HepG2 (cell line): Measurements from ENCODE around the gene CHL1. TPM values are rescaled to one million over a fixed set of nuclear protein-coding genes. Genes with fewer than 3 reads are reported as not detected.

Source experiments
- ATAC-seq: fragments of 200-7000 bp; cut with Tn5 transposase; 3 replicates; pipeline ENCODE4 v1.9.1; 2020; ENCODE audit warnings: mild to moderate bottlenecking, moderate library complexity
- BruUV-seq: library from RNA; stranded (reverse); fragments of 400-500 nt; replicated peaks from 2 replicates; lab custom pipeline; 2021; lab: Mats Ljungman, UMichigan
- CTCF ChIA-PET: fragments of 300-600 bp; formaldehyde crosslinking; extraction: SDS; loops from one replicate; lab custom pipeline; 2021; ENCODE audit warnings: low total read pairs, inconsistent platforms, low intra/inter-chr PET ratio; lab: Yijun Ruan, JAX
- POLR2A ChIA-PET: fragments of 350-600 bp; sonication (Branson Sonifier 250); formaldehyde crosslinking; loops from one replicate; lab custom pipeline; 2020; ENCODE audit warnings: antibody characterized with exemption, inconsistent platforms; lab: Yijun Ruan, JAX
- DNase-seq: peaks from one replicate; pipeline ENCODE4 v3.0.0-alpha.2; 2015; ENCODE audit warnings: low spot score
- FAIRE-seq: peaks from 3 replicates; lab custom pipeline; 2011; peaks lifted over from hg19 to GRCh38; lab: Jason Lieb, UNC
- H2AFZ ChIP-seq: one replicate; pipeline ENCODE4 v1.6.1; 2011; ENCODE audit warnings: low read length, inconsistent platforms
- H3K27ac ChIP-seq: fragments of 300-600 bp; 3 replicates; pipeline ENCODE4 v1.8.0; 2011; ENCODE audit warnings: mixed run types, mild to moderate bottlenecking, mixed read lengths, low read length, inconsistent platforms; ENCODE audit not compliant: insufficient read depth; ENCODE audit errors: extremely low read length
- H3K27me3 ChIP-seq, 2 experiments: fragments of 200-600 bp in 1 of 2; 2 replicates in 1 of 2; 3 replicates in 1 of 2; pipeline versions ENCODE4 v1.6.0 to v1.8.0; 2011; ENCODE audit warnings: low read length in 2 of 2, mild to moderate bottlenecking in 2 of 2, moderate library complexity in 2 of 2, inconsistent platforms in 1 of 2; ENCODE audit not compliant: insufficient read depth in 2 of 2, control insufficient read depth in 1 of 2
- H3K36me3 ChIP-seq, 2 experiments: fragments of 200-600 bp in 1 of 2; replicated peaks in 1 of 2; 2 replicates in 1 of 2; 3 replicates in 1 of 2; pipeline versions ENCODE4 v1.5.1 to v1.8.0; 2011; ENCODE audit warnings: low read length in 2 of 2, inconsistent platforms in 1 of 2; ENCODE audit not compliant: insufficient read depth in 2 of 2, control insufficient read depth in 1 of 2
- H3K4me1 ChIP-seq: 2 replicates; pipeline ENCODE4 v1.5.1; 2012; ENCODE audit warnings: low read length, inconsistent platforms; ENCODE audit not compliant: insufficient read depth
- H3K4me2 ChIP-seq: 2 replicates; pipeline ENCODE4 v1.6.0; 2011; ENCODE audit warnings: low read depth, low read length, inconsistent platforms
- H3K4me3 ChIP-seq, 3 experiments: fragments of 200-600 bp in 1 of 3; sonication (generic), shearing (Covaris generic) in 1 of 3; replicated peaks in 1 of 3; 2 replicates each; pipeline ENCODE4 v1.5.1; 2011 to 2016; ENCODE audit warnings: low read length in 3 of 3, inconsistent platforms in 2 of 3, low read depth in 2 of 3, mild to moderate bottlenecking in 2 of 3, control low read depth in 1 of 3, mixed read lengths in 1 of 3; ENCODE audit not compliant: insufficient read depth in 1 of 3
- H3K79me2 ChIP-seq: one replicate; pipeline ENCODE4 v1.6.1; 2011; ENCODE audit warnings: low read length, inconsistent platforms; ENCODE audit not compliant: insufficient read depth
- H3K9ac ChIP-seq: 2 replicates; pipeline ENCODE4 v1.6.0; 2011; ENCODE audit warnings: mild to moderate bottlenecking, low read depth, low read length, inconsistent platforms; ENCODE audit not compliant: insufficient read depth
- H3K9me3 ChIP-seq: 2 replicates; pipeline ENCODE4 v1.5.1; 2012; ENCODE audit warnings: mild to moderate bottlenecking, low read length
- H4K20me1 ChIP-seq: 2 replicates; pipeline ENCODE4 v1.6.0; 2011; ENCODE audit warnings: inconsistent platforms, mild to moderate bottlenecking, low read length, moderate library complexity; ENCODE audit not compliant: insufficient read depth
- ARID3A ChIP-seq: IDR thresholded peaks from 2 replicates; pipeline ENCODE4 v1.6.1; 2012; ENCODE audit warnings: low read depth, low read length, improper control_type of control experiment
- CREM ChIP-seq, 2 experiments: sonication (generic) in 1 of 2; formaldehyde crosslinking in 1 of 2; IDR thresholded peaks; 2 replicates each; pipeline versions ENCODE4 v1.4.0 to v1.6.1; 2016 to 2020; ENCODE audit warnings: antibody characterized with exemption in 1 of 2, mild to moderate bottlenecking in 1 of 2, missing genetic modification reagents in 1 of 2
- HDAC2 ChIP-seq: sonication (generic); formaldehyde crosslinking; IDR thresholded peaks from 2 replicates; pipeline ENCODE4 v1.4.0; 2020; ENCODE audit warnings: missing genetic modification reagents
- KDM3A ChIP-seq: IDR thresholded peaks from 2 replicates; pipeline ENCODE4 v1.6.1; 2018; ENCODE audit warnings: low read depth, missing compliant biosample characterization
- MAFG ChIP-seq: sonication (generic); formaldehyde crosslinking; IDR thresholded peaks from 2 replicates; pipeline ENCODE4 v1.5.1; 2020; ENCODE audit warnings: mild to moderate bottlenecking, missing genetic modification reagents
- MEIS1 ChIP-seq: sonication (generic); formaldehyde crosslinking; IDR thresholded peaks from 2 replicates; pipeline ENCODE4 v1.9.0; 2021; ENCODE audit warnings: mild to moderate bottlenecking, missing genetic modification reagents, moderate library complexity, borderline replicate concordance
- SALL1 ChIP-seq: sonication (generic); formaldehyde crosslinking; IDR thresholded peaks from 2 replicates; pipeline ENCODE4 v1.8.0; 2022; ENCODE audit warnings: mild to moderate bottlenecking, missing genetic modification reagents
- SMC3 ChIP-seq: IDR thresholded peaks from 2 replicates; pipeline ENCODE4 v1.6.1; 2011; ENCODE audit warnings: low read length, improper control_type of control experiment
- SMYD3 ChIP-seq: sonication (generic); formaldehyde crosslinking; IDR thresholded peaks from 2 replicates; pipeline ENCODE4 v1.8.1; 2023; ENCODE audit warnings: mild to moderate bottlenecking, missing genetic modification reagents
- TBX2 ChIP-seq: sonication (generic); formaldehyde crosslinking; IDR thresholded peaks from 2 replicates; pipeline ENCODE4 v1.5.0; 2020; ENCODE audit warnings: missing genetic modification reagents, mild to moderate bottlenecking, borderline replicate concordance
- TMF1 ChIP-seq: sonication (generic); formaldehyde crosslinking; IDR thresholded peaks from 2 replicates; pipeline ENCODE4 v1.8.1; 2022; ENCODE audit warnings: low read depth, missing genetic modification reagents
- ZNF350 ChIP-seq: sonication (generic); formaldehyde crosslinking; IDR thresholded peaks from 2 replicates; pipeline ENCODE4 v1.4.0; 2020; ENCODE audit warnings: mild to moderate bottlenecking, low read depth, missing genetic modification reagents, borderline replicate concordance
- ZNF720 ChIP-seq: sonication (generic); formaldehyde crosslinking; IDR thresholded peaks from 2 replicates; pipeline ENCODE4 v1.4.0; 2020; ENCODE audit warnings: missing genetic modification reagents
- ZNF775 ChIP-seq: sonication (generic); formaldehyde crosslinking; IDR thresholded peaks from 2 replicates; pipeline ENCODE4 v1.4.0; 2020; ENCODE audit warnings: missing genetic modification reagents, mild to moderate bottlenecking, moderate library complexity, borderline replicate concordance
- WGBS: methylation state at CpG from one replicate; pipeline ENCODE4 v1.1.6; 2017; ENCODE audit warnings: low lambda C conversion rate; 5-methylcytosine and 5-hydroxymethylcytosine counted together
- in situ Hi-C: cut with HindIII; loops from 2 replicates; pipeline ENCODE4 v1.10.0; 2017; ENCODE audit warnings: low pct_unique_long_range_greater_than_20kb; ENCODE audit not compliant: extremely low pct_ligation_motif_present
- intact Hi-C: fragments of 100-400 bp; cut with micrococcal nuclease; formaldehyde crosslinking; loops from one replicate; pipeline ENCODE4 v1.10.0; 2022; ENCODE audit not compliant: unreplicated experiment
- polyA plus RNA-seq, 8 experiments: library from polyadenylated mRNA; depleted of rRNA in 3 of 8; stranded (reverse) in 7 of 8; unstranded in 1 of 8; fragments of >200 nt; fragmentation: Illumina TruSeq in 4 of 8; extraction: Trizol in 4 of 8; gene quantifications; 2 replicates each; pipeline versions ENCODE4 v1.2.1 to v1.2.3, GENCODE V29; 2011 to 2016; ENCODE audit warnings: low read depth in 4 of 8, missing spikeins in 1 of 8, mixed read lengths in 1 of 8; ENCODE audit not compliant: insufficient read depth in 1 of 8
- total RNA-seq, 5 experiments: library from RNA; depleted of rRNA; stranded (reverse); fragments of >200 nt; fragmentation: Illumina TruSeq; extraction: Trizol; gene quantifications; 2 replicates each; pipeline ENCODE4 v1.2.3, GENCODE V29; 2016; ENCODE audit warnings: low read depth in 1 of 5
- TF ChIP-seq, protein P1 (sequence below): sonication (generic); formaldehyde crosslinking; IDR thresholded peaks from 2 replicates; pipeline ENCODE4 v1.5.1; 2020; ENCODE audit warnings: mild to moderate bottlenecking, missing genetic modification reagents, borderline replicate concordance

CHL1 gene
- total and polyA plus RNA-seq, 2 of the 13 experiments (the other 11 are each of a cell fraction or from before 2014, with no cell fraction given), result not detected

GRCh38 chr3:263393-263792 lies 66.8 kb downstream of the CHL1 start (continued):
- no peak for TF ChIP-seq MAFG (CRISPR knock-in tag)
- no peak for TF ChIP-seq TBX2 (CRISPR knock-in tag)
- TF ChIP-seq ZNF350 (CRISPR knock-in tag), result no peak

DNA sequence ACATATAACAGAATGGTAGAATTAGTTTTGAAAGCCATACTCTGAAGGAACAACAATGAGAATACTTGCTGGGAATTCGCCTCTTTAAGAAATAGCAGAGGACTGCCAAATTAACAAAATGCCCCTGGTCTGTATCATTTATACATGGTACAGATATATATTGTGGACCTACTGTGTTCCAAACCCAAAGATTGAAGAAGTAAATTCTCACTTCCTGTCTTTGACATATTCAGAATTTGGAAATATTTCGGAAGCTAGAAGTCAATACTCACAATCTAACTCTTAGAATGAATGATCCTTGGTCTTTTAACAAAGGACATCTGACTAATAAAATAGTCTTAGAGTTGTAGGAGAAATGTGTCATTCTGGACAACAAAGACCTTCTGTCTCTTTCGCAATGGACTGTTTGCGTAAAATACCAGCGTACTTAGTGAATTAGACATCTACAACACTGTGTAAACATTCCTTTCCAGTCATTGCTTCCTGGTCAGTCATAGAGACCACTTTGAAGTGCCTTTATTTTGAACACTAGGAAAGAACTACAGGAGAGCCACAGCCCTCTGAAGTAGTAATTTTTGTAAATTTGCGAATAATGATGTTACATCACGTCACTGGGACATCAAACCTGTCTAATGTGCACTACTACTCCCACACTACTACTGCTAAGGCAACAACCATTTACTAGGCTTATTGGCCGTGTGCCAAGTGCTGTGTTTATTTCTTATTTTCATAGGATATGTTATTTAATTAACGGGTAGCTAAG lies 68.0 kb downstream of the CHL1 start:
- FAIRE-seq, result peak; percentile 89
- peak; percentile 99 for DNase-seq
- Histone ChIP-seq H3K9me3 (no peaks in the 10 kb centered on the region), H3K27me3 (no peaks in the 10 kb centered on the region; a peak in 1 of 5 replicates), H4K20me1 (no peaks in the 10 kb centered on the region), H3K36me3 (no peaks in the 10 kb centered on the region), H3K79me2 (no peaks in the 10 kb centered on the region), H2AFZ (no peak overlapping the region), H3K4me3 (no peak overlapping the region), H3K27ac (peak overlapping the region; percentile 56), H3K4me2 (peak overlapping the region; percentile 32; the same call in 1 of the 2 replicates), H3K9ac (no peak overlapping the region), H3K4me1 (peaks cover 25% of the 10 kb centered on the region)
- ATAC-seq, result peak; percentile 100
- ChIA-PET POLR2A (no interaction called here), CTCF (no interaction called here)
- WGBS, result 11% methylated on average over 9 of the region's 9 CpGs
- intact Hi-C loops (no loop called here), in situ Hi-C loops (no loop called here)
- BruUV-seq, result no TSS peak
- TF ChIP-seq SMC3, result peak; percentile 41; the same call in 1 of the 2 replicates
- peak; percentile 51; the same call in 1 of the 2 replicates for TF ChIP-seq SMYD3 (CRISPR knock-in tag)
- TF ChIP-seq SALL1 (CRISPR knock-in tag), result peak; percentile 81; the same call in 1 of the 2 replicates
- peak; percentile 63; the same call in 1 of the 2 replicates for TF ChIP-seq MEIS1 (CRISPR knock-in tag)
- TF ChIP-seq ZNF775 (CRISPR knock-in tag), result no peak
- peak; percentile 91; the same call in 1 of the 2 replicates for TF ChIP-seq ARID3A
- TF ChIP-seq ZNF720 (CRISPR knock-in tag), result no peak
- TF ChIP-seq TMF1 (CRISPR knock-in tag), result no peak
- TF ChIP-seq, protein P1, sequence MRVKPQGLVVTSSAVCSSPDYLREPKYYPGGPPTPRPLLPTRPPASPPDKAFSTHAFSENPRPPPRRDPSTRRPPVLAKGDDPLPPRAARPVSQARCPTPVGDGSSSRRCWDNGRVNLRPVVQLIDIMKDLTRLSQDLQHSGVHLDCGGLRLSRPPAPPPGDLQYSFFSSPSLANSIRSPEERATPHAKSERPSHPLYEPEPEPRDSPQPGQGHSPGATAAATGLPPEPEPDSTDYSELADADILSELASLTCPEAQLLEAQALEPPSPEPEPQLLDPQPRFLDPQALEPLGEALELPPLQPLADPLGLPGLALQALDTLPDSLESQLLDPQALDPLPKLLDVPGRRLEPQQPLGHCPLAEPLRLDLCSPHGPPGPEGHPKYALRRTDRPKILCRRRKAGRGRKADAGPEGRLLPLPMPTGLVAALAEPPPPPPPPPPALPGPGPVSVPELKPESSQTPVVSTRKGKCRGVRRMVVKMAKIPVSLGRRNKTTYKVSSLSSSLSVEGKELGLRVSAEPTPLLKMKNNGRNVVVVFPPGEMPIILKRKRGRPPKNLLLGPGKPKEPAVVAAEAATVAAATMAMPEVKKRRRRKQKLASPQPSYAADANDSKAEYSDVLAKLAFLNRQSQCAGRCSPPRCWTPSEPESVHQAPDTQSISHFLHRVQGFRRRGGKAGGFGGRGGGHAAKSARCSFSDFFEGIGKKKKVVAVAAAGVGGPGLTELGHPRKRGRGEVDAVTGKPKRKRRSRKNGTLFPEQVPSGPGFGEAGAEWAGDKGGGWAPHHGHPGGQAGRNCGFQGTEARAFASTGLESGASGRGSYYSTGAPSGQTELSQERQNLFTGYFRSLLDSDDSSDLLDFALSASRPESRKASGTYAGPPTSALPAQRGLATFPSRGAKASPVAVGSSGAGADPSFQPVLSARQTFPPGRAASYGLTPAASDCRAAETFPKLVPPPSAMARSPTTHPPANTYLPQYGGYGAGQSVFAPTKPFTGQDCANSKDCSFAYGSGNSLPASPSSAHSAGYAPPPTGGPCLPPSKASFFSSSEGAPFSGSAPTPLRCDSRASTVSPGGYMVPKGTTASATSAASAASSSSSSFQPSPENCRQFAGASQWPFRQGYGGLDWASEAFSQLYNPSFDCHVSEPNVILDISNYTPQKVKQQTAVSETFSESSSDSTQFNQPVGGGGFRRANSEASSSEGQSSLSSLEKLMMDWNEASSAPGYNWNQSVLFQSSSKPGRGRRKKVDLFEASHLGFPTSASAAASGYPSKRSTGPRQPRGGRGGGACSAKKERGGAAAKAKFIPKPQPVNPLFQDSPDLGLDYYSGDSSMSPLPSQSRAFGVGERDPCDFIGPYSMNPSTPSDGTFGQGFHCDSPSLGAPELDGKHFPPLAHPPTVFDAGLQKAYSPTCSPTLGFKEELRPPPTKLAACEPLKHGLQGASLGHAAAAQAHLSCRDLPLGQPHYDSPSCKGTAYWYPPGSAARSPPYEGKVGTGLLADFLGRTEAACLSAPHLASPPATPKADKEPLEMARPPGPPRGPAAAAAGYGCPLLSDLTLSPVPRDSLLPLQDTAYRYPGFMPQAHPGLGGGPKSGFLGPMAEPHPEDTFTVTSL, result peak; percentile 100
- TF ChIP-seq CREM (IDR thresholded peaks at IDR 0.05), result peak; percentile 94
- no peak for TF ChIP-seq CREM (CRISPR knock-in tag; IDR thresholded peaks at IDR 0.05)
- TF ChIP-seq HDAC2 (CRISPR knock-in tag), result peak; percentile 97
- peak; percentile 86; the same call in 1 of the 2 replicates for TF ChIP-seq KDM3A (CRISPR knock-in tag)
